ENCODE data around the gene CTDSPL.

GRCh38 chr3:37942646-37943045 is 81.0 kb downstream of the CTDSPL start:
- TF ChIP-seq CTCF (IDR thresholded peaks at IDR 0.05) (no peak), POLR2A (IDR thresholded peaks at IDR 0.05) (no peak)

Data from sigmoid colon (tissue), 3 donors.